Loucy (cell line): ENCODE measurements around the gene G2E3.

Experiments
- EZH2phosphoT487 ChIP-seq: fragments of 200-600 bp; IDR thresholded peaks from 2 replicates; pipeline ENCODE4 v1.6.1; 2018; ENCODE audit warnings: antibody characterized with exemption, mild to moderate bottlenecking, moderate library complexity, borderline replicate concordance
- TF ChIP-seq, protein P1 (sequence below): fragments of 200-600 bp; sonication (generic); conservative IDR thresholded peaks from 2 replicates; pipeline ENCODE4 v1.5.1; 2014; ENCODE audit warnings: mild to moderate bottlenecking, antibody characterized with exemption, low read length

DNA sequence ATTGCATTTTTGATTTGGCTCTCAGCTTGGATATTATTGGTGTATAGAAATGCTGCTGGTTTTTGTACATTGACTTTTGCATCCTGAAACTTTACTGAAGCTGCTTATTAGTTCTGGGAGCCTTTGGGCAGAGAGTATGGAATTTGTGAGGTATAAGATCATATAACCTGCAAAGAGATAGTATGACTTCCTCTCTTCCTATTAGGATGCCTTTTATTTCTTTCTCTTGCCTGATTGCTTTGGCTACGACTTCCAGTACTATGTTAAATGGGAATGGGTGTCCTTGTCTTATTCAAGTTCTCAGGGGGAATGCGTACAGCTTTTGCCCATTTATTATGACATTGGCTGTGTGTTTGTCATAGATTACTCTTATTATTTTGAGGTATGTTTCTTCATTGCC is 86.6 kb downstream of the G2E3 start:
- TF ChIP-seq, protein P1, sequence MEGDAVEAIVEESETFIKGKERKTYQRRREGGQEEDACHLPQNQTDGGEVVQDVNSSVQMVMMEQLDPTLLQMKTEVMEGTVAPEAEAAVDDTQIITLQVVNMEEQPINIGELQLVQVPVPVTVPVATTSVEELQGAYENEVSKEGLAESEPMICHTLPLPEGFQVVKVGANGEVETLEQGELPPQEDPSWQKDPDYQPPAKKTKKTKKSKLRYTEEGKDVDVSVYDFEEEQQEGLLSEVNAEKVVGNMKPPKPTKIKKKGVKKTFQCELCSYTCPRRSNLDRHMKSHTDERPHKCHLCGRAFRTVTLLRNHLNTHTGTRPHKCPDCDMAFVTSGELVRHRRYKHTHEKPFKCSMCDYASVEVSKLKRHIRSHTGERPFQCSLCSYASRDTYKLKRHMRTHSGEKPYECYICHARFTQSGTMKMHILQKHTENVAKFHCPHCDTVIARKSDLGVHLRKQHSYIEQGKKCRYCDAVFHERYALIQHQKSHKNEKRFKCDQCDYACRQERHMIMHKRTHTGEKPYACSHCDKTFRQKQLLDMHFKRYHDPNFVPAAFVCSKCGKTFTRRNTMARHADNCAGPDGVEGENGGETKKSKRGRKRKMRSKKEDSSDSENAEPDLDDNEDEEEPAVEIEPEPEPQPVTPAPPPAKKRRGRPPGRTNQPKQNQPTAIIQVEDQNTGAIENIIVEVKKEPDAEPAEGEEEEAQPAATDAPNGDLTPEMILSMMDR, result no peak
- TF ChIP-seq EZH2phosphoT487, result no peak
